HG03135 (cell line): ENCODE results near the gene FMO4.
"Not testable (repeated sequence)": the region's sequence is repeated elsewhere in the genome, so short reads cannot be mapped to it uniquely, and the experiment has no call there.

Source experiments
- ATAC-seq: cut with Tn5 transposase; IDR thresholded peaks from one replicate; pipeline ENCODE4 v1.9.1; 2021; ENCODE audit warnings: mild to moderate bottlenecking, moderate library complexity; ENCODE audit not compliant: unreplicated experiment

The FMO4 gene

DNA sequence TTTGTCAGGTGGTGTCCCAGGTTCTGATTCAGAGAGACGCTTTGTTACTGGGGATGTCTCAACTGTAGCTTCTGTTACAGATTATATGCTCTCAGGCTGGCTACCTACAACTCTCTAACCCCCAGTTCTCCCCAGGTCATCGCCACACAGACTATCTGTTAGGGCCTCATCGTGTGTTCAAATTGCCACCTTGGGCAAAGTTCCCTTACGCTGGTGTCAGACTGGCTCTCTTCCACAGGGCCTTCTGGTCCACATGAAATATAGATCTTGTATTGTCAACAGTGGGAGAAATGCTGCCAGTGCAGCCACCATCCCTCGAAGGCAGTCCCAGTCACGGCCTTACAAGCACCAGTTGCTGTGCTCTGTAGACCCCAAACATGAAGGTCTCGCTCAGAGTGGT, 15.3 kb downstream of the FMO4 start:
- ATAC-seq: no peak

- no peak for ATAC-seq
These were observed 20.1 kb downstream of the FMO4 start for GRCh38 chr1:171334024-171334640.

DNA sequence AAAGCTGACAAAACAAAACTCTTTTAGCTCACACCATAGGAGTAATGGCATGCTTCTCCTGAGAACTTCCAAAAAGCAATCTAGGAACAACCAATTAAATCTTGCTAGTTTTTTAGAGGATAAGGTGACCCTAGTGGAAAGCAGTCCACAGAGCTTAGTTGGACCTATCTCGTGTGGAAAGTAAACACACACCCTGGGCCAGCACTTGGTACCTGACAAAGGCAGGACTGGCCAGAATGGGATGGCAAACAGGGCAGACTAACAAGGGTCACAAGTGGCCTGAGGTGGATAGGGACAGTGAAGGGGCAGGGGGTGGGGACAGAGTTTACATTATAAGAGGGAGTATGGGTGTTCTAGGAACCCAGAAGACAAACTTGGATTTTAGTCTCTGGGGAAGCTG, 22.0 kb downstream of the FMO4 start:
- no peak for ATAC-seq

GRCh38 chr1:171339345-171339744, 25.4 kb downstream of the FMO4 start:
- ATAC-seq: not testable (repeated sequence)

GRCh38 chr1:171343727-171344472, 29.9 kb downstream of the FMO4 start:
- ATAC-seq: no peak

- no peak for ATAC-seq
These were observed 30.5 kb downstream of the FMO4 start for GRCh38 chr1:171344473-171344820.

- no peak for ATAC-seq
These were observed 31.6 kb downstream of the FMO4 start for GRCh38 chr1:171345536-171345935.

GRCh38 chr1:171346881-171347280, 32.9 kb downstream of the FMO4 start:
- ATAC-seq: no peak

DNA sequence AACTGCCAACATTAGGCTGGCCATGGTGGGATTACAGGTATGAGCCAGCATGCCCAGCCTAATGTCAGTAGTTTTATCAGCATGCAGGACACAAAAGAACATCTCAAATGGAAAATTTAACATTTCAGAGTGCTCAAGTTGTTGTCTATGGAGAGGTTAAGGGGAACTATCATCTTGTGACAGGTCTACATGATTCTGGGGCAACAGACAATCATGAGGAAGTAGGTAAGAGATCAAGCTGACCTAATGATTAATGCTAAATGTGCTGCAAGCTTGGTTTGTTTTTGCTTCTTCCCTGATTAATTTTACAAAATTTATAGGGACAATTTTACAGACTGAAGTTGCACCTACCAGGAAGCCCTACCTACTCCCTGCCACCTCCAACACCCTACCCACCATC, 36.6 kb downstream of the FMO4 start:
- no peak for ATAC-seq

DNA sequence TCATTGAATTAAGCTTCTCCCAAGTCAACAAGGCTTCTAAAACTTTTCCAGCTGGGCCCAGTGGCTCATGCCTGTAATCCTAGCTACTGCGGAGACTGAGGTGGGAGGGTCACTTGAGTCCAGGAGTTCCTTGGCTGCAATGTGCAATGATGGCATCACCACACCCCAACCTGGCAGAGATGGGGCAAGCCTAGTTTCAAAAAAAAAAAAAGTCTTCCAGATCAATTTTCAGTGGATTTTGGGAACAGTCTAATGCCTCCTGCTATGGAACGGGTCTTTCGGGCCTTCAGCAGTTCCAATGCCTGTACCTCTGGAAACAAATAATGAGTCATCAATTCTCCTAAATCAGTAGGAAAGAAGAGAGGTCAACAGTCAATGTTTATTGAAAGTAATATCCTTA, 38.0 kb downstream of the FMO4 start:
- no peak for ATAC-seq

DNA sequence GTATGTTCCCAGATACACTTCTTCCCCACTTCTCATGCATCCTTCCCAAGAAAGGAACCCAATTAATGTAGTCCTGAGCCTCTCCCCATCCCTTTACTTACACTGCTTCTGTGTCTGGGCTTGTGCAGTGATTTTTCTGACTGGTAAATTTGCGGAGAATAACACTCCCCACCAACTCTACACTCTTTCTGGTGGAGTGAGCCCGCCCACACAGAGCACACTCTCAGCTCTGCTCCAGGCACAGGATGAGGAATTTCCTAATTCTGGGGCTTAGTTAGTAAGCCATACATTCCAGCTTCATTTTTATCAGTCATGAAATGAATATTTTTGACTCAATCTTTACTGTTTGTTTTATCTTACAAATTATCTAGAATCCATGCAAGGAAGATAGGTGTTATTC, 38.6 kb downstream of the FMO4 start:
- no peak for ATAC-seq

DNA sequence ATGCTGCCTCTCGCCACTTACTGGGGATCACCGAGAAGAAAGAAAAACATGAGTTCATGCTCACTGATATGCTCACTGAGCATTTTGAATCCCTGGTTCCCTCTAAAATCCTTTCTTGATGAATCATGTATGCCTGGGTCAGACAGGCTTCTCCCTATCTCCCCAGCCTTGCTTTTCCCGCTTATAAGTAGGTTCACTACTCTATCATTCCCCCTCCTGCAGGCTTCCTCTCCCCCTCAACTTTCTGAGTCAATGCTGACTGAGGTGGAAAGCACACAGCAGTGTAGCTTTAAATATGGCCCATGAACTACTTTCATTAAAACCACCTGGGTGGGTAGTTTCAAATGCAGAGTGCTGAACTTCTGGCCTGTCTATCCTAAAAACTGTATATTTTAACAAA, 41.7 kb downstream of the FMO4 start:
- ATAC-seq: no peak

- no peak for ATAC-seq
These were observed 43.2 kb downstream of the FMO4 start for GRCh38 chr1:171357179-171357578.

DNA sequence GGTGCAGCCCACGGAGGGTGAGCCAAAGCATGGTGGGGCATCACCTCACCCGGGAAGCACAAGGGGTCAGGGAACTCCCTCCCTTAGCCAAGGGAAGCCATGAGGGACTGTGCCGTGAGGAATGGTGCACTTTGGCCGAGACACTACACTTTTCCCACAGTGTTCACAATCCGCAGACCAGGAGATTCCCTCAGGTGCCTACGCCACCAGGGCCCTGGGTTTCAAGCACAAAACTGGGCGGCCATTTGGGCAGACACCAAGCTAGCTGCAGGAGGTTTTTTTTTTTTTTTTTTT, 45.3 kb downstream of the FMO4 start:
- not testable (repeated sequence) for ATAC-seq

GRCh38 chr1:171359731-171360527, 45.9 kb downstream of the FMO4 start:
- not testable (repeated sequence) for ATAC-seq

GRCh38 chr1:171366085-171366484, 52.1 kb downstream of the FMO4 start:
- ATAC-seq: no peak

- ATAC-seq: no peak
These were observed 52.8 kb downstream of the FMO4 start for GRCh38 chr1:171366816-171367215.

DNA sequence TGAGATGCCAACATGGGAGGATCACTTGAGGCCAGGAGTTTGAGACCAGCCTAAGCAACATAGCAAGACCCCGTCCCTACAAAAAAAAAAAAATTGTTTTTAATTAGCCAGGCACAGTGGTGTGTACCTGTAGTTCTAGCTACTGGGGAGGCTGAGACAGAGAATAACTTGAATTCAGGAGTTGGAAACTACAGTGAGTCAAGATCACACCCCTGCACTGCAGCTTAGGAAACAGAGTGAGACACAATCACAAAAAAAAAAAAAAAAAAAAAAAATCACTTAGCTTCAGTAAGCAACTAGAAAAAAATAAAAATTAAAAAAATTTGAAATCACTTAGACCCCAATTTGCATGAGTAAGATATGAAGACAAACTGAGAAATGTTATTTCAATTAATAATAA, 53.5 kb downstream of the FMO4 start:
- no peak for ATAC-seq

DNA sequence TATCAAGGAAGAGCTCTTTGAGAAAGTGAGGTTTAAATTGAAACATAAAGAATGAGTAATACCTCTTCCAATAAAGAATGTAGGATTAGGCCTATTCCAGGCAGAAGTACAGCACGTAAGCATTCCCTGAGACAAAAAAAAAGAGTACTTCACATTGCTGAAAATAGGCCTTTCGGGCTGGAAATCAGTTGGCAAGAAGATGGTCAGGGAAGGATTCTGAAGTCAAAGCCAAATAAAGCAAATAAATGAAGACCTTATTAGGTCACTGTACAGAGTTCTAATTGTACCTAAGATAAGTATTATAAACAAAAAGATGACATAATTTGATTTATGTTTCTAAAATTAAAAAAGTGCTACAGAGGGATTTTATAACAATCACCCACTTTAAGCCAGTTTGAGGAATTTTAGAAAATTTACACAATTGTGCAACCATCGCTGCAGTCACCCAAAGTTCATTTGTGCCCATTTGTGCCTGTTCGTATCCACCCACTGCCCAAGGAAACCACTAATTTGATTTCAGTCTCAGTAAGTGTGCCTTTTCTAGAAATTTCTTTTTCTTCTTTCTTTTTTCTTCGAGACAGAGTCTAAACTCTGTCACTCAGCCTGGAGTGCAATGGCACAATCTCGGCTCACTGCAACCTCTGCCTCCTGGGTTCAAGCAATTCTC, 58.6 kb downstream of the FMO4 start:
- no peak for ATAC-seq

- ATAC-seq: not testable (repeated sequence)
These were observed 59.6 kb downstream of the FMO4 start for GRCh38 chr1:171373357-171374122.

- ATAC-seq: no peak
These were observed 65.9 kb downstream of the FMO4 start for GRCh38 chr1:171379846-171380245.
